GM23338 (cell line): ENCODE measurements around the gene PPP2CA. TPM values are rescaled to one million over a fixed set of nuclear protein-coding genes. Genes with fewer than 3 reads are reported as not detected.

Experiments used
- ATAC-seq: fragments of 200-7000 bp; cut with Tn5 transposase; 3 replicates; pipeline ENCODE4 v1.9.1; 2020
- DNase-seq: peaks from one replicate; pipeline ENCODE4 v3.0.0-alpha.2; 2015; ENCODE audit warnings: low spot score
- H2AFZ ChIP-seq: fragments of 200-600 bp; sonication (generic); 2 replicates; pipeline ENCODE4 v1.8.0; 2016; ENCODE audit warnings: antibody characterized with exemption, mild to moderate bottlenecking, moderate library complexity
- H3F3A ChIP-seq: fragments of 200-600 bp; sonication (generic); replicated peaks from 2 replicates; pipeline ENCODE4 v1.8.0; 2017; ENCODE audit warnings: antibody characterized with exemption, mixed run types, low read depth
- H3K27ac ChIP-seq: fragments of 200-600 bp; sonication (generic); 2 replicates; pipeline ENCODE4 v1.6.1; 2016; ENCODE audit warnings: low read depth
- H3K27me3 ChIP-seq: fragments of 200-600 bp; sonication (generic); 2 replicates; pipeline ENCODE4 v1.8.0; 2016; ENCODE audit warnings: mild to moderate bottlenecking, mixed run types, moderate library complexity; ENCODE audit not compliant: insufficient read depth
- H3K36me3 ChIP-seq: fragments of 200-600 bp; sonication (generic); 2 replicates; pipeline ENCODE4 v1.8.0; 2016; ENCODE audit warnings: mild to moderate bottlenecking; ENCODE audit not compliant: insufficient read depth
- H3K4me1 ChIP-seq: fragments of 200-600 bp; sonication (generic); 2 replicates; pipeline ENCODE4 v1.8.0; 2016; ENCODE audit warnings: mild to moderate bottlenecking, moderate library complexity; ENCODE audit not compliant: insufficient read depth
- H3K4me2 ChIP-seq: fragments of 200-600 bp; sonication (generic); 2 replicates; pipeline ENCODE4 v1.7.1; 2017; ENCODE audit warnings: mixed run types
- H3K4me3 ChIP-seq: fragments of 200-600 bp; sonication (generic); 2 replicates; pipeline ENCODE4 v1.6.1; 2016; ENCODE audit warnings: mixed run types
- H3K79me2 ChIP-seq: fragments of 200-600 bp; sonication (generic); replicated peaks from 2 replicates; pipeline ENCODE4 v1.8.0; 2017; ENCODE audit warnings: mild to moderate bottlenecking; ENCODE audit not compliant: insufficient read depth
- H3K9me2 ChIP-seq: fragments of 200-600 bp; sonication (generic); 2 replicates; pipeline ENCODE4 v1.8.0; 2017; ENCODE audit not compliant: insufficient read depth
- H4K20me1 ChIP-seq: fragments of 200-600 bp; sonication (generic); replicated peaks from 2 replicates; pipeline ENCODE4 v1.8.0; 2017; ENCODE audit warnings: mild to moderate bottlenecking; ENCODE audit not compliant: insufficient read depth
- H3K27ac Mint-ChIP-seq: 2 replicates; pipeline ENCODE4 v1.8.0; 2020; ENCODE audit warnings: inconsistent platforms, mild to moderate bottlenecking, moderate library complexity, mixed read lengths
- H3K27me3 Mint-ChIP-seq: 3 replicates; pipeline ENCODE4 v1.8.0; 2022; ENCODE audit warnings: low read depth, mild to moderate bottlenecking, moderate library complexity, mixed read lengths, inconsistent platforms; ENCODE audit not compliant: insufficient read depth, poor library complexity
- H3K36me3 Mint-ChIP-seq: 3 replicates; pipeline ENCODE4 v1.8.0; 2021; ENCODE audit warnings: low read depth, mild to moderate bottlenecking, inconsistent platforms, moderate library complexity, mixed read lengths
- H3K4me1 Mint-ChIP-seq: 3 replicates; pipeline ENCODE4 v1.8.0; 2020; ENCODE audit warnings: mild to moderate bottlenecking, inconsistent platforms, mixed read lengths
- H3K4me3 Mint-ChIP-seq: 3 replicates; pipeline ENCODE4 v1.8.0; 2021; ENCODE audit warnings: moderate library complexity, mild to moderate bottlenecking, inconsistent platforms, mixed read lengths
- H3K9me3 Mint-ChIP-seq: 3 replicates; pipeline ENCODE4 v1.8.0; 2020; ENCODE audit warnings: moderate library complexity, mild to moderate bottlenecking, inconsistent platforms, mixed read lengths
- CREB1 ChIP-seq: fragments of 250-450 bp; sonication (Bioruptor Pico); IDR thresholded peaks from 2 replicates; pipeline ENCODE4 v1.5.0; 2020; ENCODE audit warnings: low read depth, mild to moderate bottlenecking, moderate library complexity
- ETS1 ChIP-seq: IDR thresholded peaks from 2 replicates; pipeline ENCODE4 v1.6.1; 2016; ENCODE audit warnings: antibody characterized with exemption
- NANOG ChIP-seq: IDR thresholded peaks from 2 replicates; pipeline ENCODE4 v1.6.1; 2016; ENCODE audit warnings: antibody characterized with exemption, borderline replicate concordance
- ZNF114 ChIP-seq: fragments of 250-450 bp; sonication (Bioruptor Pico); IDR thresholded peaks from 2 replicates; pipeline ENCODE4 v1.5.0; 2020; ENCODE audit warnings: mild to moderate bottlenecking, moderate library complexity
- ZNF331 ChIP-seq: fragments of 250-450 bp; sonication (Bioruptor Pico); IDR thresholded peaks from 2 replicates; pipeline ENCODE4 v1.5.0; 2020; ENCODE audit warnings: low read depth, mild to moderate bottlenecking, moderate library complexity
- ZNF462 ChIP-seq: fragments of 250-450 bp; sonication (Bioruptor Pico); IDR thresholded peaks from 2 replicates; pipeline ENCODE4 v1.5.0; 2020; ENCODE audit warnings: mild to moderate bottlenecking, moderate library complexity
- polyA plus RNA-seq: library from polyadenylated mRNA; unstranded; fragments of >200 nt; fragmentation: Nextera tagmentation; extraction: Ambion mirVana; gene quantifications from 2 replicates; pipeline ENCODE4 v1.2.1, GENCODE V29; 2016
- total RNA-seq: library from RNA; depleted of rRNA; stranded (reverse); fragments of >200 nt; shearing (Covaris generic); gene quantifications from 2 replicates; pipeline ENCODE4 v1.2.3, GENCODE V29; 2014
- TF ChIP-seq, protein P1 (sequence below), 2 experiments: fragments of 200-600 bp in 1 of 2; sonication (generic) in 1 of 2; conservative IDR thresholded peaks; 2 replicates each; pipeline versions ENCODE4 v1.5.1 to v1.6.1; 2016 to 2017; ENCODE audit warnings: antibody characterized with exemption in 2 of 2, low read depth in 2 of 2, mild to moderate bottlenecking in 2 of 2, moderate library complexity in 1 of 2

The PPP2CA gene
- total and polyA plus RNA-seq, 2 experiments from 2014 or later, result 131 to 316 TPM

GRCh38 chr5:134204575-134204974 is 21.3 kb downstream of the PPP2CA start:
- H3K36me3 Mint-ChIP-seq, result peaks cover 65% of the 10 kb centered on the region

More at GRCh38 chr5:134204575-134204974, 21.3 kb downstream of the PPP2CA start:
- Histone ChIP-seq H3K9me2 (no peaks in the 10 kb centered on the region), H4K20me1 (peaks cover 60% of the 10 kb centered on the region), H3K27ac (no peak overlapping the region), H2AFZ (no peak overlapping the region), H3K79me2 (peaks cover 91% of the 10 kb centered on the region), H3K27me3 (no peaks in the 10 kb centered on the region), H3K4me2 (no peak overlapping the region), H3K4me1 (0 out of 2 replicates have a peak, but pooled peaks cover 2% of the 10 kb centered on the region), H3F3A (0 out of 2 replicates have a peak, but pooled peaks cover 4% of the 10 kb centered on the region), H3K36me3 (peaks cover 49% of the 10 kb centered on the region), H3K4me3 (no peak overlapping the region)
- peaks cover 2% of the 10 kb centered on the region for H3K27me3 Mint-ChIP-seq
- no peak overlapping the region for H3K27ac Mint-ChIP-seq
- no peak overlapping the region for H3K4me3 Mint-ChIP-seq
- H3K9me3 Mint-ChIP-seq, result no peaks in the 10 kb centered on the region
- no peak for TF ChIP-seq ZNF331 (CRISPR knock-in tag)
- no peak for TF ChIP-seq NANOG
- TF ChIP-seq ZNF114 (CRISPR knock-in tag), result no peak
- no peak for TF ChIP-seq CREB1 (CRISPR knock-in tag)
- TF ChIP-seq ETS1, result no peak
- no peak for TF ChIP-seq ZNF462
- TF ChIP-seq, protein P1, sequence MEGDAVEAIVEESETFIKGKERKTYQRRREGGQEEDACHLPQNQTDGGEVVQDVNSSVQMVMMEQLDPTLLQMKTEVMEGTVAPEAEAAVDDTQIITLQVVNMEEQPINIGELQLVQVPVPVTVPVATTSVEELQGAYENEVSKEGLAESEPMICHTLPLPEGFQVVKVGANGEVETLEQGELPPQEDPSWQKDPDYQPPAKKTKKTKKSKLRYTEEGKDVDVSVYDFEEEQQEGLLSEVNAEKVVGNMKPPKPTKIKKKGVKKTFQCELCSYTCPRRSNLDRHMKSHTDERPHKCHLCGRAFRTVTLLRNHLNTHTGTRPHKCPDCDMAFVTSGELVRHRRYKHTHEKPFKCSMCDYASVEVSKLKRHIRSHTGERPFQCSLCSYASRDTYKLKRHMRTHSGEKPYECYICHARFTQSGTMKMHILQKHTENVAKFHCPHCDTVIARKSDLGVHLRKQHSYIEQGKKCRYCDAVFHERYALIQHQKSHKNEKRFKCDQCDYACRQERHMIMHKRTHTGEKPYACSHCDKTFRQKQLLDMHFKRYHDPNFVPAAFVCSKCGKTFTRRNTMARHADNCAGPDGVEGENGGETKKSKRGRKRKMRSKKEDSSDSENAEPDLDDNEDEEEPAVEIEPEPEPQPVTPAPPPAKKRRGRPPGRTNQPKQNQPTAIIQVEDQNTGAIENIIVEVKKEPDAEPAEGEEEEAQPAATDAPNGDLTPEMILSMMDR (conservative IDR thresholded peaks at IDR 0.05; ENCODE audit: low read depth in 2 of 2), result no peak
- H3K4me1 Mint-ChIP-seq, result peaks cover 9% of the 10 kb centered on the region; the same call in 2 of the 3 replicates
- no peak for ATAC-seq
- DNase-seq, result no peak
